ENCODE data around the gene NMT2. TPM values are rescaled to one million over a fixed set of nuclear protein-coding genes. Genes with fewer than 3 reads are reported as not detected.
"Not testable (repeated sequence)": the region's sequence is repeated elsewhere in the genome, so short reads cannot be mapped to it uniquely, and the experiment has no call there.

Gene NMT2
- total and polyA plus RNA-seq, 2 donors (not counting 1 experiment from before 2014, with no cell fraction given), result 16.6 to 21.0 TPM

GRCh38 chr10:15209827-15210509 lies 41.5 kb upstream of the NMT2 start:
- Histone ChIP-seq H3K79me2 (ENCODE audit: control insufficient read depth, insufficient read depth, low read length) (no peaks in the 10 kb centered on the region), H3K27ac (ENCODE audit: insufficient read depth, low read length) (no peak overlapping the region), H3K4me1 (ENCODE audit: control insufficient read depth, extremely low read depth, insufficient read depth, low read length) (peaks cover 5% of the 10 kb centered on the region), H4K20me1 (ENCODE audit: control insufficient read depth, extremely low read depth, insufficient read depth, low read length) (no peaks in the 10 kb centered on the region), H3K4me3 (replicated peaks in 1 of 4; ENCODE audit: control extremely low read depth in 1 of 4, insufficient read depth in 1 of 4, low read depth in 3 of 4, low read length in 4 of 4) (no peak overlapping the region), H3K36me3 (ENCODE audit: control insufficient read depth, insufficient read depth, low read length) (peaks cover 4% of the 10 kb centered on the region), H3K9me3 (ENCODE audit: control insufficient read depth, insufficient read depth, low read depth, low read length) (no peaks in the 10 kb centered on the region), H3K27me3 (ENCODE audit: control insufficient read depth, insufficient read depth, low read length) (no peaks in the 10 kb centered on the region), H3K9ac (ENCODE audit: insufficient read depth, low read length) (no peak overlapping the region), H2AFZ (ENCODE audit: low read length) (no peak overlapping the region), H3K4me2 (ENCODE audit: extremely low read depth, insufficient read depth, low read length) (no peak overlapping the region)
- no peak for TF ChIP-seq EZH2 (IDR thresholded peaks at IDR 0.05; ENCODE audit: low read length, missing control alignments)
- peak; percentile 87 to 91 for TF ChIP-seq CTCF (conservative IDR thresholded peaks at IDR 0.05 in 1 of 2, IDR thresholded peaks at IDR 0.05 in 1 of 2; ENCODE audit: low read depth in 1 of 2, low read length in 2 of 2)
- peak; percentile 66 to 82 for DNase-seq (ENCODE audit: low read depth in 2 of 2)

- Histone ChIP-seq H2AFZ (ENCODE audit: low read length) (no peak overlapping the region), H3K27me3 (ENCODE audit: control insufficient read depth, insufficient read depth, low read length) (no peaks in the 10 kb centered on the region), H3K27ac (ENCODE audit: insufficient read depth, low read length) (no peak overlapping the region), H3K4me2 (ENCODE audit: extremely low read depth, insufficient read depth, low read length) (no peak overlapping the region), H3K36me3 (ENCODE audit: control insufficient read depth, insufficient read depth, low read length) (no peaks in the 10 kb centered on the region), H3K79me2 (ENCODE audit: control insufficient read depth, insufficient read depth, low read length) (no peaks in the 10 kb centered on the region), H3K9ac (ENCODE audit: insufficient read depth, low read length) (no peak overlapping the region), H3K9me3 (ENCODE audit: control insufficient read depth, insufficient read depth, low read depth, low read length) (no peaks in the 10 kb centered on the region), H4K20me1 (ENCODE audit: control insufficient read depth, extremely low read depth, insufficient read depth, low read length) (no peaks in the 10 kb centered on the region), H3K4me3 (replicated peaks in 1 of 4; ENCODE audit: control extremely low read depth in 1 of 4, insufficient read depth in 1 of 4, low read depth in 3 of 4, low read length in 4 of 4) (no peak overlapping the region), H3K4me1 (ENCODE audit: control insufficient read depth, extremely low read depth, insufficient read depth, low read length) (peaks cover 5% of the 10 kb centered on the region)
- TF ChIP-seq CTCF (conservative IDR thresholded peaks at IDR 0.05 in 1 of 2, IDR thresholded peaks at IDR 0.05 in 1 of 2; ENCODE audit: low read depth in 1 of 2, low read length in 2 of 2) (no peak), EZH2 (IDR thresholded peaks at IDR 0.05; ENCODE audit: low read length, missing control alignments) (no peak)
- no peak for DNase-seq (ENCODE audit: low read depth in 2 of 2)
Observed at GRCh38 chr10:15208221-15208620, 39.7 kb upstream of the NMT2 start.

- not testable (repeated sequence) for H4K20me1 ChIP-seq (ENCODE audit: control insufficient read depth, extremely low read depth, insufficient read depth, low read length); H3K4me2 ChIP-seq (ENCODE audit: extremely low read depth, insufficient read depth, low read length); H3K27ac ChIP-seq (ENCODE audit: insufficient read depth, low read length); H3K79me2 ChIP-seq (ENCODE audit: control insufficient read depth, insufficient read depth, low read length); H3K9me3 ChIP-seq (ENCODE audit: control insufficient read depth, insufficient read depth, low read depth, low read length); H2AFZ ChIP-seq (ENCODE audit: low read length); H3K9ac ChIP-seq (ENCODE audit: insufficient read depth, low read length); H3K4me1 ChIP-seq (ENCODE audit: control insufficient read depth, extremely low read depth, insufficient read depth, low read length); H3K27me3 ChIP-seq (ENCODE audit: control insufficient read depth, insufficient read depth, low read length); DNase-seq (ENCODE audit: low read depth in 2 of 2); H3K4me3 ChIP-seq (replicated peaks in 1 of 4; ENCODE audit: control extremely low read depth in 1 of 4, insufficient read depth in 1 of 4, low read depth in 3 of 4, low read length in 4 of 4); H3K36me3 ChIP-seq (ENCODE audit: control insufficient read depth, insufficient read depth, low read length)
Observed at GRCh38 chr10:15207410-15207809, 38.9 kb upstream of the NMT2 start.

Measured in fibroblast of lung (primary cell).